HG03039 (cell line): ENCODE results near the gene ANGPTL8.
A peak's percentile ranks its signal among the peaks of the same experiment; 100 is the strongest.

Experiments used
- ATAC-seq: cut with Tn5 transposase; IDR thresholded peaks from one replicate; pipeline ENCODE4 v1.9.1; 2021; ENCODE audit warnings: mild to moderate bottlenecking, moderate library complexity; ENCODE audit not compliant: unreplicated experiment

The ANGPTL8 gene

GRCh38 chr19:11239377-11240000, at the start of gene ANGPTL8:
TSS of gene ANGPTL8 (plus strand) at chr19:11239619. CDS start at chr19:11239638, 19 bp downstream.
- ATAC-seq = no peak

- no peak for ATAC-seq
Measured at GRCh38 chr19:11190501-11190900, 48.9 kb upstream of the ANGPTL8 start.

- ATAC-seq = no peak
Measured at GRCh38 chr19:11191273-11191755, 48.1 kb upstream of the ANGPTL8 start.

GRCh38 chr19:11191934-11192333, 47.5 kb upstream of the ANGPTL8 start:
- ATAC-seq = no peak

GRCh38 chr19:11192957-11193939, 46.2 kb upstream of the ANGPTL8 start:
- ATAC-seq = no peak

- no peak for ATAC-seq
Measured at GRCh38 chr19:11194173-11194572, 45.2 kb upstream of the ANGPTL8 start.

GRCh38 chr19:11194656-11195558, 44.5 kb upstream of the ANGPTL8 start:
- no peak for ATAC-seq

- no peak for ATAC-seq
Measured at GRCh38 chr19:11195681-11196080, 43.7 kb upstream of the ANGPTL8 start.

- no peak for ATAC-seq
Measured at GRCh38 chr19:11196406-11197287, 42.8 kb upstream of the ANGPTL8 start.

GRCh38 chr19:11197291-11198174, 41.9 kb upstream of the ANGPTL8 start, which contains the start of gene KANK2:
TSS of gene KANK2 (minus strand) at chr19:11197545. CDS start at chr19:11194511, 3,034 bp downstream.
- ATAC-seq = peak; percentile 61

GRCh38 chr19:11198175-11198534, 41.3 kb upstream of the ANGPTL8 start:
- ATAC-seq = no peak

GRCh38 chr19:11198769-11199424, 40.5 kb upstream of the ANGPTL8 start:
- ATAC-seq = no peak

- no peak for ATAC-seq
Measured at GRCh38 chr19:11199517-11199916, 39.9 kb upstream of the ANGPTL8 start.

GRCh38 chr19:11200015-11200574, 39.3 kb upstream of the ANGPTL8 start:
- no peak for ATAC-seq

GRCh38 chr19:11200931-11201330, 38.5 kb upstream of the ANGPTL8 start:
- ATAC-seq = no peak

- ATAC-seq = no peak
Measured at GRCh38 chr19:11201791-11202190, 37.6 kb upstream of the ANGPTL8 start.

- ATAC-seq = no peak
Measured at GRCh38 chr19:11202488-11203193, 36.8 kb upstream of the ANGPTL8 start.
